ENCODE results near the gene MAD1L1. TPM values are rescaled to one million over a fixed set of nuclear protein-coding genes. Genes with fewer than 3 reads are reported as not detected.

MAD1L1 gene
- total RNA-seq, 1 experiment from 2014 or later: 46.7 TPM

GRCh38 chr7:2126621-2127020 lies 106.1 kb downstream of the MAD1L1 start:
- H3K27me3 ChIP-seq (replicated peaks; ENCODE audit: insufficient read depth, low read depth, low read length, poor library complexity): no peaks in the 10 kb centered on the region
- peaks cover 15% of the 10 kb centered on the region for H3K4me1 ChIP-seq (ENCODE audit: insufficient read depth, low read length, poor library complexity, severe bottlenecking)
- no peaks in the 10 kb centered on the region for H3K9me3 ChIP-seq (ENCODE audit: low read depth, low read length, poor library complexity, severe bottlenecking)
- ChIA-PET POLR2A (ENCODE audit: low non-redundant PET) (no interaction called here), CTCF (no interaction called here)
- intact Hi-C loops (cut with micrococcal nuclease; ENCODE audit: unreplicated experiment): no loop called here
- H3K27ac ChIP-seq (ENCODE audit: low read depth, low read length, poor library complexity, severe bottlenecking): no peak overlapping the region
- H3K4me3 ChIP-seq (ENCODE audit: low read depth, low read length, poor library complexity, severe bottlenecking): no peak overlapping the region
- H3K36me3 ChIP-seq (ENCODE audit: insufficient read depth, low read length, poor library complexity, severe bottlenecking): no peaks in the 10 kb centered on the region
- TF ChIP-seq EZH2 (IDR thresholded peaks at IDR 0.05; ENCODE audit: borderline replicate concordance, low read depth, low read length, poor library complexity, severe bottlenecking): no peak
- TF ChIP-seq CTCF (conservative IDR thresholded peaks at IDR 0.05; ENCODE audit: low read depth, low read length): no peak
- BruUV-seq (replicated peaks): no TSS peak
- no peak for DNase-seq (ENCODE audit: low spot score)

GRCh38 chr7:2125931-2126330 lies 106.8 kb downstream of the MAD1L1 start:
- Histone ChIP-seq H3K27me3 (replicated peaks; ENCODE audit: insufficient read depth, low read depth, low read length, poor library complexity) (no peaks in the 10 kb centered on the region), H3K4me3 (ENCODE audit: low read depth, low read length, poor library complexity, severe bottlenecking) (no peak overlapping the region), H3K9me3 (ENCODE audit: low read depth, low read length, poor library complexity, severe bottlenecking) (no peaks in the 10 kb centered on the region), H3K36me3 (ENCODE audit: insufficient read depth, low read length, poor library complexity, severe bottlenecking) (no peaks in the 10 kb centered on the region), H3K4me1 (ENCODE audit: insufficient read depth, low read length, poor library complexity, severe bottlenecking) (peaks cover 9% of the 10 kb centered on the region), H3K27ac (ENCODE audit: low read depth, low read length, poor library complexity, severe bottlenecking) (no peak overlapping the region)
- TF ChIP-seq CTCF (conservative IDR thresholded peaks at IDR 0.05; ENCODE audit: low read depth, low read length) (no peak), EZH2 (IDR thresholded peaks at IDR 0.05; ENCODE audit: borderline replicate concordance, low read depth, low read length, poor library complexity, severe bottlenecking) (no peak)
- BruUV-seq (replicated peaks): no TSS peak
- DNase-seq (ENCODE audit: low spot score): no peak
- POLR2A ChIA-PET (ENCODE audit: low non-redundant PET): interaction anchor here (0.7 kb wide), 1 partner anchor 12 kb away, joined by 3 read pairs; no protein-coding TSS in a partner anchor
- intact Hi-C loops (cut with micrococcal nuclease; ENCODE audit: unreplicated experiment): no loop called here
- CTCF ChIA-PET: no interaction called here

GRCh38 chr7:2124604-2125345 lies 108.0 kb downstream of the MAD1L1 start:
- intact Hi-C loops (cut with micrococcal nuclease; ENCODE audit: unreplicated experiment): no loop called here
- Histone ChIP-seq H3K36me3 (ENCODE audit: insufficient read depth, low read length, poor library complexity, severe bottlenecking) (no peaks in the 10 kb centered on the region), H3K27me3 (replicated peaks; ENCODE audit: insufficient read depth, low read depth, low read length, poor library complexity) (no peaks in the 10 kb centered on the region), H3K4me1 (ENCODE audit: insufficient read depth, low read length, poor library complexity, severe bottlenecking) (no peaks in the 10 kb centered on the region), H3K4me3 (ENCODE audit: low read depth, low read length, poor library complexity, severe bottlenecking) (no peak overlapping the region), H3K27ac (ENCODE audit: low read depth, low read length, poor library complexity, severe bottlenecking) (no peak overlapping the region), H3K9me3 (ENCODE audit: low read depth, low read length, poor library complexity, severe bottlenecking) (no peaks in the 10 kb centered on the region)
- CTCF ChIA-PET: no interaction called here
- POLR2A ChIA-PET (ENCODE audit: low non-redundant PET): no interaction called here
- TF ChIP-seq EZH2 (IDR thresholded peaks at IDR 0.05; ENCODE audit: borderline replicate concordance, low read depth, low read length, poor library complexity, severe bottlenecking): no peak
- no peak for TF ChIP-seq CTCF (conservative IDR thresholded peaks at IDR 0.05; ENCODE audit: low read depth, low read length)
- DNase-seq (ENCODE audit: low spot score): no peak
- BruUV-seq (replicated peaks): no TSS peak
